Keratinocyte (primary cell): ENCODE measurements around the gene TEX12. TPM values are rescaled to one million over a fixed set of nuclear protein-coding genes. Genes with fewer than 3 reads are reported as not detected.

ENCODE experiments used
- DNase-seq: peaks from one replicate; pipeline ENCODE4 v3.0.0-alpha.2; 2011; ENCODE audit warnings: low read depth, missing footprints, low spot score
- FAIRE-seq: peaks from 2 replicates; lab custom pipeline; 2011; peaks lifted over from hg19 to GRCh38; lab: Jason Lieb, UNC
- H2AFZ ChIP-seq: 2 replicates; pipeline ENCODE4 v1.6.0; 2012; ENCODE audit warnings: low read length, control low read depth, inconsistent platforms; ENCODE audit not compliant: control insufficient read depth
- H3K27ac ChIP-seq: 2 replicates; pipeline ENCODE4 v1.5.1; 2011; ENCODE audit warnings: low read length; ENCODE audit not compliant: control insufficient read depth, insufficient read depth
- H3K27me3 ChIP-seq: 3 replicates; pipeline ENCODE4 v1.6.0; 2011; ENCODE audit warnings: low read length; ENCODE audit not compliant: control insufficient read depth, insufficient read depth; ENCODE audit errors: extremely low read depth
- H3K36me3 ChIP-seq, 2 experiments: 2 replicates in 1 of 2; 3 replicates in 1 of 2; pipeline ENCODE4 v1.5.1; 2011; ENCODE audit warnings: low read length in 2 of 2, mild to moderate bottlenecking in 1 of 2; ENCODE audit not compliant: control insufficient read depth in 2 of 2, insufficient read depth in 2 of 2; ENCODE audit errors: extremely low read depth in 1 of 2
- H3K4me1 ChIP-seq: 3 replicates; pipeline ENCODE4 v1.5.1; 2011; ENCODE audit warnings: low read length; ENCODE audit not compliant: control insufficient read depth, insufficient read depth; ENCODE audit errors: extremely low read depth
- H3K4me2 ChIP-seq: 3 replicates; pipeline ENCODE4 v1.6.0; 2011; ENCODE audit warnings: low read depth, low read length; ENCODE audit not compliant: control insufficient read depth, insufficient read depth; ENCODE audit errors: extremely low read depth
- H3K4me3 ChIP-seq, 3 experiments: fragments of 200-600 bp in 1 of 3; sonication (generic) in 1 of 3; 2 replicates in 2 of 3; 3 replicates in 1 of 3; pipeline ENCODE4 v1.5.1; 2011 to 2016; ENCODE audit warnings: low read length in 3 of 3, mild to moderate bottlenecking in 3 of 3, control low read depth in 2 of 3, inconsistent platforms in 1 of 3, low read depth in 1 of 3, mixed read lengths in 1 of 3, mixed run types in 1 of 3, moderate library complexity in 1 of 3; ENCODE audit not compliant: control insufficient read depth in 2 of 3, insufficient read depth in 2 of 3; ENCODE audit errors: extremely low read depth in 1 of 3
- H3K79me2 ChIP-seq: 2 replicates; pipeline ENCODE4 v1.6.0; 2012; ENCODE audit warnings: low read length; ENCODE audit not compliant: control insufficient read depth, insufficient read depth
- H3K9ac ChIP-seq: 3 replicates; pipeline ENCODE4 v1.6.0; 2011; ENCODE audit warnings: low read length; ENCODE audit not compliant: control insufficient read depth, insufficient read depth; ENCODE audit errors: extremely low read depth
- H3K9me1 ChIP-seq: 3 replicates; pipeline ENCODE4 v1.6.0; 2011; ENCODE audit warnings: low read length; ENCODE audit not compliant: control insufficient read depth, insufficient read depth; ENCODE audit errors: extremely low read depth
- H3K9me3 ChIP-seq: 2 replicates; pipeline ENCODE4 v1.5.1; 2012; ENCODE audit warnings: low read depth, low read length; ENCODE audit not compliant: control insufficient read depth
- H4K20me1 ChIP-seq: 3 replicates; pipeline ENCODE4 v1.6.0; 2011; ENCODE audit warnings: low read length; ENCODE audit not compliant: control insufficient read depth, insufficient read depth; ENCODE audit errors: extremely low read depth
- CTCF ChIP-seq, 3 experiments: IDR thresholded peaks in 1 of 3; conservative IDR thresholded peaks in 1 of 3; optimal IDR thresholded peaks in 1 of 3; 2 replicates in 2 of 3; 3 replicates in 1 of 3; pipeline versions ENCODE3 to v1.5.1; 2011; ENCODE audit warnings: low read length in 3 of 3, mild to moderate bottlenecking in 3 of 3, moderate library complexity in 2 of 3, control low read depth in 1 of 3, inconsistent platforms in 1 of 3; ENCODE audit not compliant: insufficient read depth in 2 of 3; ENCODE audit errors: extremely low read depth in 1 of 3
- EZH2 ChIP-seq: IDR thresholded peaks from one replicate; pipeline ENCODE4 v1.6.1; 2012; ENCODE audit warnings: inconsistent platforms, mild to moderate bottlenecking, low read length, moderate library complexity
- dilution Hi-C: fragments of 300-500 bp; cut with MboI; formaldehyde crosslinking; loops from one replicate; pipeline ENCODE4 v1.7.0; 2020; ENCODE audit warnings: low sequenced_read_pairs; ENCODE audit not compliant: extremely low pct_ligation_motif_present
- polyA plus RNA-seq, 5 experiments: library from polyadenylated mRNA; depleted of rRNA in 3 of 5; stranded (reverse) in 3 of 5; stranded (forward) in 1 of 5; unstranded in 1 of 5; fragments of >200 nt; gene quantifications; 1 replicate in 1 of 5; 2 replicates in 3 of 5; 3 replicates in 1 of 5; pipeline versions ENCODE4 v1.2.1 to v1.2.3, GENCODE V29; 2011 to 2012; ENCODE audit warnings: missing spikeins in 2 of 5, low read depth in 1 of 5, low replicate concordance in 1 of 5

Gene TEX12
- polyA plus RNA-seq, 1 donor (not counting 4 experiments of a cell fraction or from before 2014, with no cell fraction given): not detected

GRCh38 chr11:112143597-112143996 is 23.6 kb upstream of the TEX12 start:
- dilution Hi-C loops: no loop called here
- no peaks in the 10 kb centered on the region for H3K27me3 ChIP-seq
- H3K36me3 ChIP-seq: peaks cover 16 to 19% of the 10 kb centered on the region in 2 experiments
- no peaks in the 10 kb centered on the region for H3K4me1 ChIP-seq
- no peak overlapping the region for H3K9ac ChIP-seq
- H3K9me3 ChIP-seq: no peaks in the 10 kb centered on the region
- no peak overlapping the region for H3K27ac ChIP-seq
- TF ChIP-seq EZH2: no peak
- TF ChIP-seq CTCF (optimal IDR thresholded peaks at IDR 0.05 in 1 of 3, IDR thresholded peaks at IDR 0.05 in 1 of 3, conservative IDR thresholded peaks at IDR 0.05 in 1 of 3; ENCODE audit: extremely low read depth in 1 of 3, insufficient read depth in 2 of 3, low read length in 3 of 3): no peak
- no peaks in the 10 kb centered on the region for H3K79me2 ChIP-seq
- no peak overlapping the region for H2AFZ ChIP-seq
- DNase-seq (no peak), FAIRE-seq (no peak)
- H4K20me1 ChIP-seq: no peaks in the 10 kb centered on the region
- no peak overlapping the region for H3K4me2 ChIP-seq
- H3K9me1 ChIP-seq: no peaks in the 10 kb centered on the region
- no peak overlapping the region for H3K4me3 ChIP-seq

GRCh38 chr11:112150517-112150916 is 16.7 kb upstream of the TEX12 start:
- H3K9me3 ChIP-seq: no peaks in the 10 kb centered on the region
- H4K20me1 ChIP-seq: no peaks in the 10 kb centered on the region
- H3K9me1 ChIP-seq: peaks cover 2% of the 10 kb centered on the region
- H3K27me3 ChIP-seq: no peaks in the 10 kb centered on the region
- H3K79me2 ChIP-seq: peaks cover 16% of the 10 kb centered on the region
- DNase-seq (no peak), FAIRE-seq (no peak)
- H3K4me2 ChIP-seq: no peak overlapping the region
- peaks cover 35 to 44% of the 10 kb centered on the region in 2 experiments for H3K36me3 ChIP-seq
- no peak overlapping the region for H3K9ac ChIP-seq
- H3K27ac ChIP-seq: no peak overlapping the region
- H2AFZ ChIP-seq: no peak overlapping the region
- TF ChIP-seq EZH2 (no peak), CTCF (optimal IDR thresholded peaks at IDR 0.05 in 1 of 3, IDR thresholded peaks at IDR 0.05 in 1 of 3, conservative IDR thresholded peaks at IDR 0.05 in 1 of 3; ENCODE audit: extremely low read depth in 1 of 3, insufficient read depth in 2 of 3, low read length in 3 of 3) (no peak)
- H3K4me1 ChIP-seq: no peaks in the 10 kb centered on the region
- H3K4me3 ChIP-seq: no peak overlapping the region
- dilution Hi-C loops: no loop called here
